DMS 273 treated with DMSO at 0.1 percent for 48 hours (cell line): Measurements from ENCODE around the gene EZR.

Experiments
- DNase-seq: peaks from one replicate; lab custom pipeline; 2025; lab: John Stamatoyannopoulos, UW

The EZR gene

GRCh38 chr6:158760618-158761250, 58.4 kb downstream of the EZR start:
- no peak for DNase-seq

GRCh38 chr6:158759966-158760617, 59.1 kb downstream of the EZR start:
- DNase-seq, result no peak

GRCh38 chr6:158758941-158759479, 60.2 kb downstream of the EZR start:
- DNase-seq, result peak; percentile 81

- peak; percentile 97 for DNase-seq
These were observed 60.7 kb downstream of the EZR start for GRCh38 chr6:158758451-158758860.

- no peak for DNase-seq
These were observed 61.4 kb downstream of the EZR start for GRCh38 chr6:158757753-158758090.

GRCh38 chr6:158756977-158757752, 62.0 kb downstream of the EZR start:
- no peak for DNase-seq

GRCh38 chr6:158756126-158756525, 63.0 kb downstream of the EZR start:
- DNase-seq, result no peak

GRCh38 chr6:158755636-158756035, 63.5 kb downstream of the EZR start:
- DNase-seq, result no peak

- DNase-seq, result no peak
These were observed 64.4 kb downstream of the EZR start for GRCh38 chr6:158754738-158755137.

GRCh38 chr6:158753811-158754210, 65.4 kb downstream of the EZR start:
- no peak for DNase-seq

GRCh38 chr6:158752613-158753012, 66.6 kb downstream of the EZR start:
- peak; percentile 88 for DNase-seq

- DNase-seq, result no peak
These were observed 67.2 kb downstream of the EZR start for GRCh38 chr6:158751921-158752320.

- DNase-seq, result no peak
These were observed 67.9 kb downstream of the EZR start for GRCh38 chr6:158751224-158751623.

GRCh38 chr6:158744986-158745430, 74.2 kb downstream of the EZR start:
- no peak for DNase-seq

GRCh38 chr6:158743033-158743651, 76.0 kb downstream of the EZR start:
- no peak for DNase-seq

GRCh38 chr6:158739673-158740072, 79.5 kb downstream of the EZR start:
- no peak for DNase-seq

GRCh38 chr6:158737710-158738615, 81.2 kb downstream of the EZR start:
- no peak for DNase-seq

GRCh38 chr6:158737082-158737709, 82.0 kb downstream of the EZR start:
- DNase-seq, result no peak

- no peak for DNase-seq
These were observed 84.2 kb downstream of the EZR start for GRCh38 chr6:158735009-158735408.

GRCh38 chr6:158730541-158730907, 88.6 kb downstream of the EZR start:
- DNase-seq, result no peak
